ENCODE measurements around the gene KRT37.
"Not testable (repeated sequence)": the region's sequence is repeated elsewhere in the genome, so short reads cannot be mapped to it uniquely, and the experiment has no call there.

The KRT37 gene

DNA sequence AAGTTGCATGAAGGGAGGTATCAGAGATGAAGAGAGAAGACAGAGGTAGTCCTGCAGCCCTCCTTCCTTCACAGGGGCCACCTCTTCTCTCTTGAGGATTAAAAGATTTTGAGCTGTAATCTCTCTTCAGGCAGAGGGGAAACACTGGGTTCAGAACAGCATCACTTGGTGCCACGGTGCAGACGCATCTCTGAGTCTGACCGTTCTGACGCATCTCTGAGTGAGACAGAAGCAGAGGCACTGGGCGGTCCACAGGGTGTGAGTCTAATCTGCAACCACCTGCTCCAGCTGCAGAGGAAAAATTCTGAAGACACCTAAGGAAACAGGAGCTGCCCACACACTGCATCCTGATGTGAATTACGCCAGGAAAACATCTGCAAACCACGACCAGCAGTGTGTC lies 5.3 kb upstream of the KRT37 start:
- TF ChIP-seq JUND (IDR thresholded peaks at IDR 0.05; ENCODE audit: low read depth): no peak
- no peak for DNase-seq (ENCODE audit: low read depth in 1 of 2, low spot score in 1 of 2)
- in situ Hi-C loops (cut with HindIII; ENCODE audit: low pct_unique_long_range_greater_than_20kb, low sequenced_read_pairs): no loop called here

DNA sequence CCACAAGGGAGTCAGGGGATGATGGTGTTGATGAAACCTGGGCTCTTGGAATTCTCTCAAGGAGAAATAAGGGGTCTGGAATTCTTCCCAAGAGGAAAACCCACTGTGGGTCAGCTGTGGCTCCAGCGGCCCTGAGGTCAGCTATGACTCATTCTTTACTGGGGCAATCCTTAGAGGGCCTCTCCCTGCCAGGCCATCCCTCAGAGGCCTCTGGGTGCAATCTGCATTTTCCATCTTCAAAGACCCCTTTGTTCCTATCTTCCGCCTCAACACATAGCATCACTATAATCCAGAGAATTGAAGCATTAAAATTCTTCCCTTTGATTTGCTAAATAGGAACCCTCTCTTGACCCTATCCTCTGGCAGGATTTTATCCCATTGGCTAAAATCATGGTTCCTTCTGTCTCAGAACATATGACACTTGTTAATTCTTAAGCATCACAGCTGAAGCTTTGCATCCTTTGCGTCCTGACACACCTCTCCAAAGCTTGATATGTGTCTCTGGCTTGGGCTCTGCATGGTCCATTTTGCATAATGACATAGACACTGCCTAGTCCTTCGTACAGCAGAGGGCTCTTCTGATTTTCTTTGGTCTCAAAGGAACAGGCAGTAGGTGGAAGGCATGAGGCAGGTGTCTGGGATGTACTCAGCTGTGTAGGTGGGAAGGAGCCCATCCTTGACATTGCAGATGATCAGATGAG lies 4.4 kb upstream of the KRT37 start:
- DNase-seq (ENCODE audit: low read depth in 1 of 2, low spot score in 1 of 2): no peak
- in situ Hi-C loops (cut with HindIII; ENCODE audit: low pct_unique_long_range_greater_than_20kb, low sequenced_read_pairs): no loop called here
- no peak for TF ChIP-seq JUND (IDR thresholded peaks at IDR 0.05; ENCODE audit: low read depth)

- in situ Hi-C loops (cut with HindIII; ENCODE audit: low pct_unique_long_range_greater_than_20kb, low sequenced_read_pairs); DNase-seq (ENCODE audit: low read depth in 1 of 2, low spot score in 1 of 2): not testable (repeated sequence)
Observed at GRCh38 chr17:41422586-41422985, 1.8 kb downstream of the KRT37 start.

GRCh38 chr17:41421617-41422016 lies 2.8 kb downstream of the KRT37 start:
- no peak for DNase-seq (ENCODE audit: low read depth in 1 of 2, low spot score in 1 of 2)
- TF ChIP-seq JUND (IDR thresholded peaks at IDR 0.05; ENCODE audit: low read depth): no peak
- in situ Hi-C loops (cut with HindIII; ENCODE audit: low pct_unique_long_range_greater_than_20kb, low sequenced_read_pairs): no loop called here

DNA sequence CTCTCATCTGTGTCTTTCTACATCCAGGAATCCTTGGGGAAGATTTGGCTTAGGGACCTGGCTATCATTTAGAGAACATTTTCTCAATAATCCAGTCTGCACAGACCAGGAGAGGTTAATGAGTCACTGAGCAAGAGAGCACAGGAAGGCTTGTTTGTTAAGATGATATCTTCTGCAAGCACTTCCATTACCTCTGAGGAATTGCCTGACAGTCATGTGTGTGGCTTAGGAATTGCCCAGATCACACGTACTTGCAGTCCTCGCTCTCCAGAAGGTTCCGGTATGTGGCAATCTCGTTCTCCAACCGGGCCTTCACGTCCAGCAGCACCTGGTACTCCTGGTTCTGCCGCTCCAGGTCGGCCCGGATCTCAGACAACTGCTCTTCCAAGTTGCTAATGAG lies 3.3 kb downstream of the KRT37 start:
- in situ Hi-C loops (cut with HindIII; ENCODE audit: low pct_unique_long_range_greater_than_20kb, low sequenced_read_pairs): no loop called here
- TF ChIP-seq JUND (IDR thresholded peaks at IDR 0.05; ENCODE audit: low read depth): no peak
- peak; percentile 51 to 90 for DNase-seq (ENCODE audit: low read depth in 1 of 2, low spot score in 1 of 2)

DNA sequence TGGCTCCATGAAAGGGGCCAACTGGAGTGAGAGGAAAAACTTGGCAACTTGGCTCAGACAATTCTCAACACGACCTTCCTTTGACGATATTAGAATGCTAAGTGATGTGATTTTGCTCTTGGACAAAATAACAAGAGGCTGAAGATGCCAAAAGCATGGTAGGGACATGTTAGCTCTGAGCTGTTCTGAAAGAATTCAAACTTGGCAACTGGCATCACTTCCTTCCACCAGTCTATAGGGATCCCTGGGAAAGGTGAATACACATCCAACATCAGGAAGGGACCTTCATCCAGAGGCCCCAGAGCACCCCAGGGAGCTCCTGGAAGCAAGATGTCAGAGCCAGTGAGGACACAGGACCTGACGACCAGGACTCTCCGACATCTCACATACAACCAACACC lies 4.3 kb downstream of the KRT37 start:
- TF ChIP-seq JUND (IDR thresholded peaks at IDR 0.05; ENCODE audit: low read depth): no peak
- in situ Hi-C loops (cut with HindIII; ENCODE audit: low pct_unique_long_range_greater_than_20kb, low sequenced_read_pairs): no loop called here
- DNase-seq (ENCODE audit: low read depth in 1 of 2, low spot score in 1 of 2): peak in 1 of 2 experiments; percentile 51

DNA sequence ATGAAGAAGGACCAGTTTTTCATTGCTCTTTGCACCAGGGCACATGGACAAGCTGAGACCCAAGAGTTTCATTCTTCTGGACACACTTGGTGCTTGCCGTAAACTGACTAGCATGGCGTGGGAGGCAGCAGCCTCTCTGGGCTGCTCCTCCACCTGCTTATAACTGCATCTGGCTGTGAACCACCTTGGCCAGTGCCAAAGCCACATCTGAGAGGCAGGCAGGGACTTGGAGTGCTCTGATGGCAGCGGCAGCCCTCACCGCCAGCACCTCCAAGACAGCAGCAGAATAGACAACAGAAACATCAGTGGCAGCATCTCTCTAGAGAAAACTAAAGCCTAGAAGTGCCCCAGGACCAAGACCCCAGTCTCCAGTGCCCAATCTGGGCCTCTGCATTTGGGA lies 4.7 kb downstream of the KRT37 start:
- no peak for DNase-seq (ENCODE audit: low read depth in 1 of 2, low spot score in 1 of 2)
- no peak for TF ChIP-seq JUND (IDR thresholded peaks at IDR 0.05; ENCODE audit: low read depth)
- in situ Hi-C loops (cut with HindIII; ENCODE audit: low pct_unique_long_range_greater_than_20kb, low sequenced_read_pairs): no loop called here

DNA sequence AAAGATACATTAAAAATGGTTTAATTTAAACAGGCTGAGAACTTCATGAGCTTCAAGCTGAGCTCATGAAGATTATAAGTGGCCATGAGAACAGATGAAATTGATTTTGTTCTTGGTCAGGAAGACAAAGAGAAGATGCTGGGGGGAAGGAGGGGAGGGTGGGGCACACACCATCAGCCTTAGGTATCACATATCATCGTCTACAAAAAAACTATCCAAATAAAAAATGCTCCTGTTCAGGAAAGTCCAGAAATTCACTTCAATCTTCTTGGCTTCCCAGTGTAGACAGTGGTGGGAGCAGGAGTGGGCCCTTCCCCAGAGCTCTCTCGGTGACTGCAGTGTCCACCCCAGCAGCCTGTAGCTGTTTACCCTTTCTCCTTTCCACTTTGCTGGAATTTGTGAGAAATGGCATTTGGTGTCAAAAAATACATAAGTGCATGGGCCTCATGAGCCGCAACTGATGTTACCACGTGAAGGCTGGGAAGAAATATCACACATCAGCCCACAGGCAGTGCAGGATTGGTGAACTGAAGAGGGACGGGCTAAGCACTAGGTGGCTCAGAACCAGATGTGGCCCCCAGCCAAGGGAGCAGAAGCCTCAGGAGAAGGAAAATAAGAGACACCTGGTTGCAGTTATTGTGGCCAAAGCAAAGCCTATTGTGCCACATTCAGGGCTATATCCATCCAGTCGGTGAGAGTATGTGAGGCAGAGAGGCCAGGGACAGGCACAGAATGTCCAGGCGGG lies 6.1 kb downstream of the KRT37 start:
- DNase-seq (ENCODE audit: low read depth in 1 of 2, low spot score in 1 of 2): peak in 1 of 2 experiments; percentile 94
- in situ Hi-C loops (cut with HindIII; ENCODE audit: low pct_unique_long_range_greater_than_20kb, low sequenced_read_pairs): no loop called here

GRCh38 chr17:41417576-41418015 lies 6.8 kb downstream of the KRT37 start:
- no peak; the same call in 1 of the 2 replicates for TF ChIP-seq JUND (IDR thresholded peaks at IDR 0.05; ENCODE audit: low read depth)
- in situ Hi-C loops (cut with HindIII; ENCODE audit: low pct_unique_long_range_greater_than_20kb, low sequenced_read_pairs): no loop called here
- peak in 1 of 2 experiments; percentile 99 for DNase-seq (ENCODE audit: low read depth in 1 of 2, low spot score in 1 of 2)

More for the DNA sequence above, 6.1 kb downstream of the KRT37 start:
- no peak for TF ChIP-seq JUND (IDR thresholded peaks at IDR 0.05; ENCODE audit: low read depth)

GRCh38 chr17:41417127-41417526 lies 7.3 kb downstream of the KRT37 start:
- peak in 1 of 2 experiments; percentile 88 for DNase-seq (ENCODE audit: low read depth in 1 of 2, low spot score in 1 of 2)

GRCh38 chr17:41416479-41416878 lies 7.9 kb downstream of the KRT37 start:
- DNase-seq (ENCODE audit: low read depth in 1 of 2, low spot score in 1 of 2): peak in 1 of 2 experiments; percentile 95
- in situ Hi-C loops (cut with HindIII; ENCODE audit: low pct_unique_long_range_greater_than_20kb, low sequenced_read_pairs): no loop called here
- TF ChIP-seq JUND (IDR thresholded peaks at IDR 0.05; ENCODE audit: low read depth): no peak

More at GRCh38 chr17:41417127-41417526, 7.3 kb downstream of the KRT37 start:
- no peak for TF ChIP-seq JUND (IDR thresholded peaks at IDR 0.05; ENCODE audit: low read depth)
- in situ Hi-C loops (cut with HindIII; ENCODE audit: low pct_unique_long_range_greater_than_20kb, low sequenced_read_pairs): no loop called here

GRCh38 chr17:41415833-41416335 lies 8.5 kb downstream of the KRT37 start:
- DNase-seq (ENCODE audit: low read depth in 1 of 2, low spot score in 1 of 2): peak in 1 of 2 experiments; percentile 100
- in situ Hi-C loops (cut with HindIII; ENCODE audit: low pct_unique_long_range_greater_than_20kb, low sequenced_read_pairs): no loop called here
- peak; percentile 98 for TF ChIP-seq JUND (IDR thresholded peaks at IDR 0.05; ENCODE audit: low read depth)

DNA sequence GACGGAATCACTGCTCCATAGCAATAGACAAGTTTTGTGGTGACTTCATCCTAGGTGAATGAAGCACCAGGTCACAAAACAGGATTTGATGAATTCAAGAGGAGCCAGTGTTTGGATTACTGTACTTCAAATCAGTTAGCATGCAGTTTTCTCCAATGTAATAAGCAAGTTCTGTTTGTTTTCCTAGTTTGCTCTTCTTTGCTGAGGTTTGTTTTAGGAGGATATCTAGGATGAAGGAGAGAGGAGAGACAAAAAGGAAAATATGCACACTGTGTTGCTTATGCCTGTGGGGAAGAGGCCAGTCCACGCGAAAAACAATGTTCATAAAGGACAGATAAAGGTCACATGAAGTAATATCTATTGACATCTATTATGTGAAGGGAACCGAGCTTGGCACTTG lies 9.0 kb downstream of the KRT37 start:
- TF ChIP-seq JUND (IDR thresholded peaks at IDR 0.05; ENCODE audit: low read depth): peak; percentile 85; the same call in 1 of the 2 replicates
- in situ Hi-C loops (cut with HindIII; ENCODE audit: low pct_unique_long_range_greater_than_20kb, low sequenced_read_pairs): no loop called here
- DNase-seq (ENCODE audit: low read depth in 1 of 2, low spot score in 1 of 2): peak in 1 of 2 experiments; percentile 99
